ENCODE data around the gene B4GALT4.

- TF ChIP-seq CTCF (IDR thresholded peaks at IDR 0.05) (no peak), REST (IDR thresholded peaks at IDR 0.05) (no peak), POLR2A (IDR thresholded peaks at IDR 0.05; ENCODE audit: low read length) (no peak), MAX (IDR thresholded peaks at IDR 0.05) (no peak), MAZ (IDR thresholded peaks at IDR 0.05; ENCODE audit: borderline replicate concordance, low read depth, low read length) (no peak), ATOH8 (CRISPR knock-in tag; IDR thresholded peaks at IDR 0.05; ENCODE audit: low read depth) (no peak), POLR2AphosphoS2 (conservative IDR thresholded peaks at IDR 0.05; ENCODE audit: low read length) (no peak), CHD4 (IDR thresholded peaks at IDR 0.05; ENCODE audit: borderline replicate concordance) (no peak), CEBPB (IDR thresholded peaks at IDR 0.05) (no peak), HOXB13 (CRISPR knock-in tag; IDR thresholded peaks at IDR 0.05; ENCODE audit: low read depth) (no peak), RFX5 (IDR thresholded peaks at IDR 0.05) (no peak)
- TF ChIP-seq, protein P1, sequence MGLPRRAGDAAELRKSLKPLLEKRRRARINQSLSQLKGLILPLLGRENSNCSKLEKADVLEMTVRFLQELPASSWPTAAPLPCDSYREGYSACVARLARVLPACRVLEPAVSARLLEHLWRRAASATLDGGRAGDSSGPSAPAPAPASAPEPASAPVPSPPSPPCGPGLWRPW (IDR thresholded peaks at IDR 0.05), result no peak
- TF ChIP-seq, protein P2, sequence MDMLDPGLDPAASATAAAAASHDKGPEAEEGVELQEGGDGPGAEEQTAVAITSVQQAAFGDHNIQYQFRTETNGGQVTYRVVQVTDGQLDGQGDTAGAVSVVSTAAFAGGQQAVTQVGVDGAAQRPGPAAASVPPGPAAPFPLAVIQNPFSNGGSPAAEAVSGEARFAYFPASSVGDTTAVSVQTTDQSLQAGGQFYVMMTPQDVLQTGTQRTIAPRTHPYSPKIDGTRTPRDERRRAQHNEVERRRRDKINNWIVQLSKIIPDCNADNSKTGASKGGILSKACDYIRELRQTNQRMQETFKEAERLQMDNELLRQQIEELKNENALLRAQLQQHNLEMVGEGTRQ (IDR thresholded peaks at IDR 0.05), result no peak
These were observed 15.6 kb downstream of the B4GALT4 start for GRCh38 chr3:119225121-119225520.

Data from A549 (cell line).